NT2/D1 (cell line): ENCODE results near the gene VPS72.
A peak's percentile ranks its signal among the peaks of the same experiment; 100 is the strongest.

Experiments
- DNase-seq: peaks from one replicate; pipeline ENCODE4 v3.0.0-alpha.2; 2011; ENCODE audit warnings: low read depth, low spot score
- H3K27me3 ChIP-seq: 2 replicates; pipeline ENCODE4 v1.6.0; 2011; ENCODE audit warnings: mild to moderate bottlenecking; ENCODE audit not compliant: insufficient read length, insufficient read depth
- H3K36me3 ChIP-seq: 2 replicates; pipeline ENCODE4 v1.6.1; 2011; ENCODE audit warnings: mild to moderate bottlenecking, low read length, mixed read lengths; ENCODE audit not compliant: insufficient read depth, insufficient read length
- H3K4me1 ChIP-seq: 2 replicates; pipeline ENCODE4 v1.5.1; 2011; ENCODE audit not compliant: insufficient read depth, insufficient read length
- H3K4me3 ChIP-seq: 2 replicates; pipeline ENCODE4 v1.5.1; 2011; ENCODE audit warnings: low read depth; ENCODE audit not compliant: insufficient read length
- H3K9ac ChIP-seq: 2 replicates; pipeline ENCODE4 v1.6.0; 2011; ENCODE audit warnings: low read depth; ENCODE audit not compliant: insufficient read length
- H3K9me3 ChIP-seq: 2 replicates; pipeline ENCODE4 v1.5.1; 2011; ENCODE audit warnings: mild to moderate bottlenecking, low read length; ENCODE audit not compliant: insufficient read depth
- SUZ12 ChIP-seq: IDR thresholded peaks from 2 replicates; pipeline ENCODE4 v1.6.1; 2011; ENCODE audit not compliant: insufficient read length, insufficient read depth; ENCODE audit errors: extremely low read depth
- YY1 ChIP-seq: IDR thresholded peaks from 2 replicates; pipeline ENCODE4 v1.6.1; 2011; ENCODE audit not compliant: insufficient read length, insufficient read depth
- ZNF274 ChIP-seq: IDR thresholded peaks from 2 replicates; pipeline ENCODE4 v1.6.1; 2011; ENCODE audit warnings: mild to moderate bottlenecking, low read depth, low read length

Gene VPS72, protein sequence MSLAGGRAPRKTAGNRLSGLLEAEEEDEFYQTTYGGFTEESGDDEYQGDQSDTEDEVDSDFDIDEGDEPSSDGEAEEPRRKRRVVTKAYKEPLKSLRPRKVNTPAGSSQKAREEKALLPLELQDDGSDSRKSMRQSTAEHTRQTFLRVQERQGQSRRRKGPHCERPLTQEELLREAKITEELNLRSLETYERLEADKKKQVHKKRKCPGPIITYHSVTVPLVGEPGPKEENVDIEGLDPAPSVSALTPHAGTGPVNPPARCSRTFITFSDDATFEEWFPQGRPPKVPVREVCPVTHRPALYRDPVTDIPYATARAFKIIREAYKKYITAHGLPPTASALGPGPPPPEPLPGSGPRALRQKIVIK

DNA sequence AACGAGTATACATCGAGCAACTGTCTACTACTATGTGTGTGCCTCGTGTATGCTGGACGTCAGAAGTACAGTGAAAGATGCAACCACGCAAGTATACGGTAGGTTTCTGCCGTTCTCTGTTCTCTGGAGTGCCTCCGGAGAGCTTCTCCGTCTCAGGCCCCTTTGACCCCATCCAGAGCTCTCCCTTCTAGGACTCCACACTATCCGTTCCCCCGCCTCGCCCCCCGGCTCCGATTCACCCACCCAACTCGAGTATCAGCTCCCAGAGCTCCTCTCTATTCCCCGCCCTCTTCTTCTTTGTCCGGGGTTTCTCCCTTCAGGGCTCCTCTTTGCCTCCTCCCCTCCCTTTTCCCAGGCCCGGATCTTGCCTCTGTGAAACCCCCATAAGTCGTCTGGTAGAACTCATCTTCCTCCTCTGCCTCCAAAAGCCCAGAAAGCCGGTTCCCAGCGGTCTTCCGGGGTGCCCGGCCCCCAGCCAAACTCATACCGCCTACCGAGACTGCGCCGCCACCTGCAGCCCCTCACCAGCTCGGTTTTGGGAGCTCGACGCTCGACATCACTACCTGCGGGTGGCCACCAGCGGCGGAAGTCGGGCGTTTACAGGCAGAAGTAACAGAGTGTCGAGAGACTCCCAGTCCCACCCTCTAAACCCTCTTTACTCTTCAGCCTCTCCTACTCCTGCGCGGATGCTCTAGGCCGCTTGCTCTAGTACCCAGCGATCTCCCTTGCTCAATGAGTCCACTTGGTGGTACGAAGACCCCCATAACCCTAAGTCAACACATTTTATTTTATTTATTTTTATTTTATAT is at the start of gene VPS72:
VPS72 (minus strand) TSS at position 561 of the 809 bp plus-strand sequence; CDS start at position 485, 76 bp downstream.
- TF ChIP-seq SUZ12 = no peak
- TF ChIP-seq ZNF274 = no peak
- no peak for TF ChIP-seq YY1
- Histone ChIP-seq H3K36me3 (peaks cover 30% of the 10 kb centered on the region), H3K9me3 (no peaks in the 10 kb centered on the region), H3K27me3 (no peaks in the 10 kb centered on the region), H3K4me3 (peak within 1 kb of the TSS; percentile 82), H3K9ac (peak within 1 kb of the TSS; percentile 85), H3K4me1 (no peaks in the 10 kb centered on the region)
- peak; percentile 91 for DNase-seq

DNA sequence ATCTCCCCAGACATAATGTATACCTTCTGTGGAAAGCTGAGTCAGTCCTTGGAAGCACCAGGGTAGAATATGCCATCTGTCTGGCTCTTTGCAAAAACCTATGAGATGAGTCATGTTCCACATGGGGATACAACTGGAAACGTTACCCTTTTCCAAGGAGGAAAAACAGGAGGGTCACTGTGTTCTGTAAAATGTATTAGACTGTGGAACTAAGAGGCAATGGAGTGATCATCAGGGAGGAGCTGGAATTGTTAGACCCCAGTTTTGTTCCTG is 48.4 kb upstream of the VPS72 start:
- H3K9me3 ChIP-seq = no peaks in the 10 kb centered on the region

DNA sequence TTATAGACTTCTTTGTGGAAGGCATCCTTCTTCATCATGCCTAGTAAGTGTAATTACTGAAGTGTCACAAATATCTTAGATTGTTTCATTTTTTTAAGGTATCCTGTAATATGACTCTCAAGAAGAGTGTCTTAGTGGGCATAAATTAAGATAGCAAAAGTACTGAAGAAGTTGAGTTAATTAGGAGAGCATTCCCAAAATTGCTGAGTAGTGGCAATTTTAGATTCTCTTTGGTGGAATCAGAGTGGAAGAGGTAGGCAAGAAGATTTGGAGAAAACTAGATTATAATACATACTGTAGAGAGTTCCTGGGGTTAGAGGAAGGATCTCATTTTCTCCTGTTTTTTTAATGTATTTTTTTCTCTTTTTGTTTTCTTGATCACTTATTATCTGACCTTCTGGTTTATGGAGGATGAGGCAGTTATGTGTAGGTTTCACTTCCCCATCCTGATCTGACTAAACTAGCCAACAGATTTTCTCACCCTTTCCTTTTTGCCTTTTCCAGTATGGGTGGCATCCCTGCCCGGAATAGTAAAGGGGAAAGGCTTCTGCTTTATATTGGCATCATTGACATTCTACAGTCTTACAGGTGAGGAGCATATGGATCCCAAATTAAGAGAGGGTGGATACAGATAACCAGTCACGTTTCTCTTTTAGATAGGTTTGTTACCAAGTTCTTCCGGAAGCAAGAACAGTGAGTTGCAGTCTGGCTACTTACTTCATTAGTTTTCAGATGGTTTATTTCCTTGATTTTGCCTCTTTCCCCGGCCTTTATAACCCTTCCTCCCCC is 47.9 kb upstream of the VPS72 start:
- no peak overlapping the region for H3K9ac ChIP-seq
- peaks cover 98% of the 10 kb centered on the region for H3K36me3 ChIP-seq
- no peaks in the 10 kb centered on the region for H3K4me1 ChIP-seq
- DNase-seq = no peak
- no peaks in the 10 kb centered on the region for H3K9me3 ChIP-seq
- H3K27me3 ChIP-seq = no peaks in the 10 kb centered on the region
- no peak overlapping the region for H3K4me3 ChIP-seq
- TF ChIP-seq ZNF274 (no peak), SUZ12 (no peak), YY1 (no peak)

More for the DNA sequence above, 48.4 kb upstream of the VPS72 start:
- TF ChIP-seq YY1 (no peak), SUZ12 (no peak), ZNF274 (no peak)
- no peaks in the 10 kb centered on the region for H3K27me3 ChIP-seq
- H3K9ac ChIP-seq = no peak overlapping the region
- no peaks in the 10 kb centered on the region for H3K4me1 ChIP-seq
- no peak for DNase-seq
- H3K4me3 ChIP-seq = no peak overlapping the region
- H3K36me3 ChIP-seq = peaks cover 99% of the 10 kb centered on the region

DNA sequence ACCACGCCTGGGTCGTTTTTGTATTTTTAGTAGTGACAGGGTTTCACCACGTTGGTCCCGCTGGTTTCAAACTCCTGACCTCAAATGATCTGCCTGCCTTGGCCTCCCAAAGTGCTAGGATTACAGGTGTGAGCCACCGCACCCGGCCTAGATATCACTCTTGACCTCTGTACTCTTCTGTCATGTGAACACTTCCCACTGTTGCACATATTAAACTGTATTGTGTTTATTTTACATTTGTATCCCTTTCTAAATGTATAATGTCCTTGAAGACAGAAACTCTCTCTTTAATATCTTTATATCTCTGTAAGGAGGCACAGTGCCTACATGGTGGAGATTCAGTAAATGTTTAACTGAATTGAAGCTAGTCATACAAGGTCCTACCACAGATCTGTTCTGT is 45.2 kb upstream of the VPS72 start:
- H3K9me3 ChIP-seq = no peaks in the 10 kb centered on the region
- H3K4me1 ChIP-seq = no peaks in the 10 kb centered on the region
- no peak for TF ChIP-seq SUZ12
- no peak for TF ChIP-seq ZNF274
- TF ChIP-seq YY1 = no peak
- DNase-seq = no peak
- H3K9ac ChIP-seq = no peak overlapping the region
- no peaks in the 10 kb centered on the region for H3K27me3 ChIP-seq
- H3K36me3 ChIP-seq = peaks cover 97% of the 10 kb centered on the region
- no peak overlapping the region for H3K4me3 ChIP-seq

DNA sequence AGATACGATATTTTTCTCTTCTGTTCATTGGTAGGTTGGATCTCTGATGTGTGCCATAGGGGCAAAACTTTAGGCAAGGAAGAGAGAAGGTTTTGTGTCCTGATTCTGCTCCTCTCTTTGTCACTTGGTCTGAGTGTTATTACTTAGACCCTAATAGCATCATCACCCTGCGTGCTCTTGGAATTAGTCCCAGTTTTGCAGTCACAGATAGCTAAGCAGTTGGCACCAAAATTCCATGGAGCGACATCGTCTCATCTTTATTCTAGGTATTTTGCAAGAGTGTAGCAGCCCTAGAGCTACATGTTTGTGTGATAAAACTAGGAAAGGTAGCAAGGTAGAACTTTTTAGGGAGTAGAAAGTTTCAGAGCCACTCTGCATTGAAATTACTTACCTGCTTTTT is 32.1 kb upstream of the VPS72 start:
- no peaks in the 10 kb centered on the region for H3K4me1 ChIP-seq
- no peak for TF ChIP-seq SUZ12
- no peak for TF ChIP-seq YY1
- TF ChIP-seq ZNF274 = no peak
- no peaks in the 10 kb centered on the region for H3K27me3 ChIP-seq
- no peak overlapping the region for H3K4me3 ChIP-seq
- H3K36me3 ChIP-seq = peaks cover 65% of the 10 kb centered on the region
- no peak for DNase-seq
- H3K9me3 ChIP-seq = no peaks in the 10 kb centered on the region
- H3K9ac ChIP-seq = no peak overlapping the region

DNA sequence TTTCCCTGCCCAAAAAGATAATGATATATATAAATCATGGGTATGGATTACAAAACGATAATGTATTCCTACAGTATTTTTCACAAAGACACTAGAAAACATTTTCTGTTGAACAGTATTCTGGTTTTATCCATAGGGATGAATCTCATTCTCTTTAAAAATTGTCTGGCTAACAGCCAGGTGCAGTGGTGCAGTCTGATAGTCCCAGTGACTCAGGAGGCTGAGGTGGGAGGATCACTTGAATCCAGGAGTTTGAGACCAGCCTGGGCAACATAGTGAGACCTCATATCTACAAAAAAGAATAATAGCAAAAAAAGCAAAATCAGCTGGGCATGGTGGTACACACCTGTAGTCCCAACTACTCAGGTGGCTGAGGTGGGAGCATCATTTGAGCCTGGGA is 31.6 kb upstream of the VPS72 start:
- Histone ChIP-seq H3K9me3 (no peaks in the 10 kb centered on the region), H3K4me3 (no peak overlapping the region), H3K36me3 (peaks cover 63% of the 10 kb centered on the region), H3K9ac (no peak overlapping the region), H3K27me3 (no peaks in the 10 kb centered on the region), H3K4me1 (no peaks in the 10 kb centered on the region)
- TF ChIP-seq YY1 (no peak), SUZ12 (no peak), ZNF274 (no peak)
- no peak for DNase-seq

DNA sequence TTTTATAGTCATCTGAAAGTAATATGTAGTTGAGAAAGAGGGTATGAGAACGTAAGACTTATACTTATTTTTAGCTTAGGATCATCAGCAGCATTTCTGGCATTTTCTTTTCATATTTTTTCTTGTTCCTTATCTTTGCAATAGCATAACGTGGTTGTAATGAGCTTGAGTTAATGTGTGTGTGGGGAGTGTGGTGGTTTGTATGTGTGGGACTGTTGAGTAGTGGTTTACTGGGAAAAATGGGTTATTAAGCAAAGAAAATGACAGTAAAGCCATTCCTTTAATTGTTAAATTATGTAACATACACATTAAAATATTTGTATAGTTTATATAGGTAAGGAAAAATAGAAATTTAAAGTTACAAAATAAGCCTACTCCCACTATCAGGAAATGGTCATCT is 23.6 kb upstream of the VPS72 start:
- no peaks in the 10 kb centered on the region for H3K9me3 ChIP-seq
- no peak for TF ChIP-seq YY1
- no peak for TF ChIP-seq ZNF274
- no peak overlapping the region for H3K9ac ChIP-seq
- peaks cover 66% of the 10 kb centered on the region for H3K36me3 ChIP-seq
- no peak overlapping the region for H3K4me3 ChIP-seq
- peaks cover 2% of the 10 kb centered on the region for H3K4me1 ChIP-seq
- no peak for DNase-seq
- H3K27me3 ChIP-seq = no peaks in the 10 kb centered on the region
